HG02870 (cell line): ENCODE measurements around the gene RPS8.
"Not testable (repeated sequence)": the region's sequence is repeated elsewhere in the genome, so short reads cannot be mapped to it uniquely, and the experiment has no call there.

Source experiments
- ATAC-seq: cut with Tn5 transposase; IDR thresholded peaks from one replicate; pipeline ENCODE4 v1.9.1; 2021; ENCODE audit warnings: mild to moderate bottlenecking, moderate library complexity; ENCODE audit not compliant: unreplicated experiment

RPS8 gene

DNA sequence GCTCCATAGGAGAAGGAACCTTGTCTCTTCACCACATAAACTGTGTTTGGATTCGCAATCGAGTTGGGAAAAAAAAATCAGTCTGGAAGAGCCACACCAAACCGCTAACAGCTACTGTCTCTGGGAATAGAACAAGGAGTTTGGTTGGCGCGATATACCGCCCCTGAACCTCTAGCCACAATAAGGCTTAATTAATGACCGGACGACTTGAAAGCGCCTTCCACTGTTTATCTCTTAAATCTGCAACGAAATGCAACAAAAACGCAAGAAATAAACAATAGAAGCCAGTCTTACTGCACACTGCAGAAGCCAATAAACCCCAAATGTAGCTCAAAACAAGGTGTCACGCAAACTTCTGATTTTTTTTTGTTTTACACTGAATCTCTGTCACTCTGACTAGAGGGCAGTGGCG lies 43.9 kb downstream of the RPS8 start:
- no peak for ATAC-seq

DNA sequence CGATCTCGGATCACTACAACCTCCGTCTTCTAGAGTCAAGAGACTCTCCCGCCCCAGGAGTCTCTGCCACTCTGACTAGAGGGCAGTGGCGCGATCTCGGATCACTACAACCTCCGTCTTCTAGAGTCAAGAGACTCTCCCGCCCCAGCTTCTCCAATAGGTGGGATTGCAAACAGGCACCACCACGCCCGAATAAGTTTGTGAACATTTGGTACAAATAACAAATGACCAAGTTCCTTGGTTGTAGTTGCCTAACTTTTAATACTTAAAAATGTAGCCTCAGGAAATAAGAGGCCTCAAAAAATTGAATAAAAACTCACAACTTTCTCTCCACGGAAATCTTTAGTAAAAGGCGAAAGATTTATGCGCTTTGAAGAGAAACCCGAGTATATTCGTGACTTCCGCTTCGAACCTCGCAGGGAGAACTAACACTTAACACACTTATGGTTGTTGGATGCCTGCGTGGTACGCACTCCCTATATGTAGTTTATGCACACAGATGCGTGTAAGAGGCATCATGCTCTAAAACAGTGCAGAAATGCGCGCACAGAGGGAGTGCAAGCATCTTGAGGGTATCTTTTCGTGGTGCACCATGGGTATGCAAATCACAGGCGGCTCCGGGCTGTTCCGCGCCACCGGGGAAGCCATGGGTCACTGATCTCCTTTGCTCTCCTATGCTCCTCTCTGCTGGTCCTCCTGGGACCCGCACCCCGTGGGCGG lies 44.4 kb downstream of the RPS8 start:
- peak; percentile 84 for ATAC-seq

- no peak for ATAC-seq
Observed at GRCh38 chr1:44820328-44821239, 45.2 kb downstream of the RPS8 start.

- ATAC-seq = no peak
Observed at GRCh38 chr1:44821240-44821715, 45.9 kb downstream of the RPS8 start.

DNA sequence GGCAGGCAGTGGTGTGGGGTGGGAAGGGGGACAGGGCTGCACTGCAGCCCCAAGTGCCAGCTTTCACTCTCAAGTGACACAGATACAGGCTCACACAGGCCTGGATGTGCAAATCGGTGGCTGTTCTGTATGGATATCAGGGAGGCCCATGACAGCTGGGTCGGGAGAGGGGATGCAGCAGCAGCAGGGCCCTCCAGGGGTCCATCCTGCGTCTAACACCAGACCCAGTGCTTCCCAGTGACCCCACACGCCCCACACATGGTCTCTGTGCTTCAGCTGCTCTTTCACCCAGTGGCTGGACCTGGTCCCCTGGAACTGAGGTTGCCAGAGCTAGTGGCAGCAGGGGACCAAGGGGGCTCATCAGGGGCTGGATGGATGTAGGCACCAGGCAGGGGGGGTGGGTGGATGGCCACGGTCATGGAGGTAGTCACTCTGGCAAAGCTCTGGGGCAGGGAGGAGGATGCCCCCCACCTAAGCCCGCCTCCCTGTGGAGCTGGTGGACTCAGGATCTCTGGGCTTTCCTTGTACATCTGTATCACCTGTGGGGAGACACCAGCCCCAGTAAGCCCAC lies 46.9 kb downstream of the RPS8 start:
- no peak for ATAC-seq

DNA sequence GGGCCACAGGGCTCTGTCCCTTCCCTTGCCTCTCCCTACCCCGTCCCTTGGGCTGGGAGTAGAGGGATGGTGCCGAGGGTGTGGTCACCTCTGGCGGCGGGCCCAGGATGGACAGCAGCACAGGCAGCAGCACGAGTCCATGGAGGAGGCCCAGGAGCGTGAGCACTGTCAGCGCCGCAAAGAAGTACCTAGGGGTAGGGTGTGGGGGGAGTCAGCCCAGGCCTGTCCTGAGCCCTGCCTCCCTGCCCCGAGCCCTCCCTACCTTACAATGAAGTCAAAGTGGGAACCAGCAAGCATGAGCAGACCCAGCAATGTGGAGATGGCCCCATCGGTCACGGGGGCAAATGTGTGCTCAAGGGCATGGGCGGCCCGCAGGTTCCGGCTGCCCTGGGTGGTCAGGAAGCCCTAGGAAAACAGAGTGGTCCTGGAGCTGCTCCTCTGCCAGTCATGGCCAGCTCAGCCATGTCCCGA lies 47.7 kb downstream of the RPS8 start:
- no peak for ATAC-seq

GRCh38 chr1:44824392-44824791 lies 49.1 kb downstream of the RPS8 start:
- ATAC-seq = not testable (repeated sequence)

DNA sequence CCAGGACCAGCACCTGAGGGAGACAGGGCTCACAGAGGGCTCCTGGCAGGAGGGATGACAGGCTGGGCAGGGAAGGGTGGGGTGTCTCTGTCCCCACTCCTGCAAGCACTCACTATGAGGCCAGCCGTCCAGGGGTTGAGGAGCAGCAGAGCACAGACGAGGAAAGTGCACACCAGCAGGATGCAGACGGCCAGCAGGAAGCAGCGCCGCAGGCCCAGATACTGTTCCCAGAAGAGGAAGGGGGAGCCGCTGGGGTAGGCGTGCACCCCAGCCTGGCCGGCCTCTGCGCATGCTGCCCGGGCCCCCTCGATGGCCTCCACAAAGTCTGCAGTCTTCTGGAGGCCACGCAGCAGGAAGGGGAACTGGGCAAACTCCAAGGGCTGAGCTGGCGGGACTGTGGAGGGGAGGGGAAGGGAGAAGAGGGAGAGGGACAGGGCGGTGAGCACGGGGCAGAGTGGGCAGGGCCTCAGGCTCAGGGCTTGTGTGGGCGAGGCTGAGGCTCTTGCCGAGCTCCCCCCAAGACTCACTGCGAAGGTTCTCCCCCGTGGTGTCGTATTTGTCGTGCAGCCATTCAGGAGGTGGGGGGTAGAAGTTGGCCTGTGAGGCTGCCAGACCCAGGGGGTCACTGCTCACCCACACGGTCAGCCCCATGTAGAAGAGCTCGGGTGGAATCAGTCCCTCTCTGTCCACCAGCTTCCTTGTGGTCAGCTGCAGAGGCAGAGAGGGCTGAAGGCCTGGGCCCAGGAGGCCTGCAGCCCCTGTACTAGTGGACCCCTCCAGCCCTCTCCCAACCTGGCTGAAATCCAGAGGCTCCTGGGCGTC lies 51.2 kb downstream of the RPS8 start:
- no peak for ATAC-seq

- no peak for ATAC-seq
Observed at GRCh38 chr1:44827197-44828002, 52.1 kb downstream of the RPS8 start.

- no peak for ATAC-seq
Observed at GRCh38 chr1:44828003-44828651, 52.8 kb downstream of the RPS8 start.
